NCI-H82 treated with DMSO at 0.1 percent for 48 hours (cell line): Measurements from ENCODE around the gene PPFIA1.
"Not testable (repeated sequence)": the region's sequence is repeated elsewhere in the genome, so short reads cannot be mapped to it uniquely, and the experiment has no call there.

ENCODE experiments used
- DNase-seq: peaks from one replicate; lab custom pipeline; 2025; ENCODE audit not compliant: unreplicated experiment; lab: John Stamatoyannopoulos, UW

PPFIA1 gene

GRCh38 chr11:70250876-70251658, 19.4 kb upstream of the PPFIA1 start:
- DNase-seq, result no peak

- no peak for DNase-seq
Observed at GRCh38 chr11:70251659-70252321, 18.7 kb upstream of the PPFIA1 start.

GRCh38 chr11:70252844-70253243, 17.6 kb upstream of the PPFIA1 start:
- DNase-seq, result no peak

GRCh38 chr11:70255477-70256116, 14.9 kb upstream of the PPFIA1 start:
- DNase-seq, result peak; percentile 29

- DNase-seq, result not testable (repeated sequence)
Observed at GRCh38 chr11:70259077-70259476, 11.4 kb upstream of the PPFIA1 start.

- DNase-seq, result no peak
Observed at GRCh38 chr11:70262951-70263350, 7.5 kb upstream of the PPFIA1 start.

- DNase-seq, result no peak
Observed at GRCh38 chr11:70263363-70263762, 7.1 kb upstream of the PPFIA1 start.

GRCh38 chr11:70265341-70265740, 5.1 kb upstream of the PPFIA1 start:
- DNase-seq, result no peak

GRCh38 chr11:70267405-70267950, 3.0 kb upstream of the PPFIA1 start:
- DNase-seq, result no peak

GRCh38 chr11:70268526-70268925, 2.0 kb upstream of the PPFIA1 start:
- no peak for DNase-seq

GRCh38 chr11:70270877-70271648, 573 bp downstream of the PPFIA1 start:
- DNase-seq, result no peak

GRCh38 chr11:70271649-70271953, 1.1 kb downstream of the PPFIA1 start:
- no peak for DNase-seq

- no peak for DNase-seq
Observed at GRCh38 chr11:70272009-70272408, 1.5 kb downstream of the PPFIA1 start.

- DNase-seq, result no peak
Observed at GRCh38 chr11:70278994-70279393, 8.5 kb downstream of the PPFIA1 start.

GRCh38 chr11:70281156-70281609, 10.7 kb downstream of the PPFIA1 start:
- DNase-seq, result no peak

- DNase-seq, result no peak
Observed at GRCh38 chr11:70282012-70282411, 11.5 kb downstream of the PPFIA1 start.

GRCh38 chr11:70288721-70289120, 18.2 kb downstream of the PPFIA1 start:
- no peak for DNase-seq

- no peak for DNase-seq
Observed at GRCh38 chr11:70289582-70289981, 19.1 kb downstream of the PPFIA1 start.

GRCh38 chr11:70290361-70291065, 20.0 kb downstream of the PPFIA1 start:
- no peak for DNase-seq

GRCh38 chr11:70292166-70292565, 21.7 kb downstream of the PPFIA1 start:
- no peak for DNase-seq
